ENCODE measurements around the gene SRPK3.

The SRPK3 gene

GRCh38 chrX:153791104-153791852 lies 10.4 kb downstream of the SRPK3 start:
- H3K9ac ChIP-seq (ENCODE audit: low read length), result no peak overlapping the region
- no peak overlapping the region for H3K4me2 ChIP-seq (ENCODE audit: low read length)
- H2BK120ac ChIP-seq (ENCODE audit: low read depth, low read length), result no peak overlapping the region
- peaks cover 2% of the 10 kb centered on the region for H3K79me1 ChIP-seq (ENCODE audit: low read length)
- DNase-seq, result no peak
- H3K79me2 ChIP-seq (ENCODE audit: control insufficient read depth, insufficient read depth, low read length), result peaks cover 26% of the 10 kb centered on the region
- H3K18ac ChIP-seq (ENCODE audit: low read length), result no peak overlapping the region
- H3K4me3 ChIP-seq (ENCODE audit: low read length), result no peak overlapping the region
- H2BK5ac ChIP-seq (ENCODE audit: low read length), result no peak overlapping the region
- no peak overlapping the region for H4K5ac ChIP-seq (ENCODE audit: low read length)
- H3K27ac ChIP-seq (ENCODE audit: low read depth, low read length), result no peak overlapping the region
- H4K8ac ChIP-seq (ENCODE audit: low read depth, low read length), result no peak overlapping the region
- H3K27me3 ChIP-seq (ENCODE audit: insufficient read depth, low read length, poor library complexity), result no peaks in the 10 kb centered on the region
- no peaks in the 10 kb centered on the region for H3K36me3 ChIP-seq (ENCODE audit: control insufficient read depth, insufficient read depth, low read length)
- no peak overlapping the region for H3K23ac ChIP-seq (ENCODE audit: low read length)
- H3K4me1 ChIP-seq (ENCODE audit: control insufficient read depth, low read depth, low read length), result no peaks in the 10 kb centered on the region
- H2BK15ac ChIP-seq (replicated peaks; ENCODE audit: low read depth), result no peak overlapping the region
- no peak overlapping the region for H3K4ac ChIP-seq (ENCODE audit: low read depth, low read length)
- no peak overlapping the region for H2AK5ac ChIP-seq (ENCODE audit: low read length)
- no peak overlapping the region for H3K56ac ChIP-seq (ENCODE audit: low read length)
- WGBS (ENCODE audit: extremely low coverage, insufficient coverage, low lambda C conversion rate), result no CpG with 5 or more reads among the region's 17 CpGs

GRCh38 chrX:153792368-153792767 lies 11.5 kb downstream of the SRPK3 start:
- WGBS (ENCODE audit: extremely low coverage, insufficient coverage, low lambda C conversion rate), result no CpG with 5 or more reads among the region's 6 CpGs

GRCh38 chrX:153793291-153793690 lies 12.4 kb downstream of the SRPK3 start:
- H3K4me1 ChIP-seq (ENCODE audit: control insufficient read depth, low read depth, low read length), result no peaks in the 10 kb centered on the region
- no peak overlapping the region for H2BK15ac ChIP-seq (replicated peaks; ENCODE audit: low read depth)
- H3K56ac ChIP-seq (ENCODE audit: low read length), result peak overlapping the region; percentile 82
- no peak overlapping the region for H4K5ac ChIP-seq (ENCODE audit: low read length)
- H3K9ac ChIP-seq (ENCODE audit: low read length), result peak overlapping the region; percentile 80
- H3K27me3 ChIP-seq (ENCODE audit: insufficient read depth, low read length, poor library complexity), result no peaks in the 10 kb centered on the region
- peak overlapping the region; percentile 55 for H3K18ac ChIP-seq (ENCODE audit: low read length)
- H3K4me3 ChIP-seq (ENCODE audit: low read length), result peak overlapping the region; percentile 46
- peaks cover 2% of the 10 kb centered on the region for H3K79me1 ChIP-seq (ENCODE audit: low read length)
- no peak overlapping the region for H2BK120ac ChIP-seq (ENCODE audit: low read depth, low read length)
- peaks cover 3% of the 10 kb centered on the region for H3K36me3 ChIP-seq (ENCODE audit: control insufficient read depth, insufficient read depth, low read length)
- no peak overlapping the region for H3K27ac ChIP-seq (ENCODE audit: low read depth, low read length)
- peak overlapping the region; percentile 19 for H3K4ac ChIP-seq (ENCODE audit: low read depth, low read length)
- WGBS (ENCODE audit: extremely low coverage, insufficient coverage, low lambda C conversion rate), result no CpG with 5 or more reads among the region's 7 CpGs
- peak; percentile 11 for DNase-seq
- no peak overlapping the region for H4K8ac ChIP-seq (ENCODE audit: low read depth, low read length)
- H3K79me2 ChIP-seq (ENCODE audit: control insufficient read depth, insufficient read depth, low read length), result peaks cover 26% of the 10 kb centered on the region
- peak overlapping the region; percentile 87 for H3K4me2 ChIP-seq (ENCODE audit: low read length)
- H3K23ac ChIP-seq (ENCODE audit: low read length), result no peak overlapping the region
- no peak overlapping the region for H2BK5ac ChIP-seq (ENCODE audit: low read length)
- H2AK5ac ChIP-seq (ENCODE audit: low read length), result no peak overlapping the region

More at GRCh38 chrX:153792368-153792767, 11.5 kb downstream of the SRPK3 start:
- H3K4me2 ChIP-seq (ENCODE audit: low read length), result no peak overlapping the region
- no peaks in the 10 kb centered on the region for H3K27me3 ChIP-seq (ENCODE audit: insufficient read depth, low read length, poor library complexity)
- no peak overlapping the region for H3K27ac ChIP-seq (ENCODE audit: low read depth, low read length)
- no peak overlapping the region for H3K18ac ChIP-seq (ENCODE audit: low read length)
- peaks cover 2% of the 10 kb centered on the region for H3K36me3 ChIP-seq (ENCODE audit: control insufficient read depth, insufficient read depth, low read length)
- no peak overlapping the region for H3K9ac ChIP-seq (ENCODE audit: low read length)
- H4K8ac ChIP-seq (ENCODE audit: low read depth, low read length), result no peak overlapping the region
- no peak overlapping the region for H4K5ac ChIP-seq (ENCODE audit: low read length)
- H3K4me1 ChIP-seq (ENCODE audit: control insufficient read depth, low read depth, low read length), result no peaks in the 10 kb centered on the region
- H2BK120ac ChIP-seq (ENCODE audit: low read depth, low read length), result no peak overlapping the region
- no peak for DNase-seq
- H2BK5ac ChIP-seq (ENCODE audit: low read length), result no peak overlapping the region
- H3K56ac ChIP-seq (ENCODE audit: low read length), result no peak overlapping the region
- H3K4me3 ChIP-seq (ENCODE audit: low read length), result no peak overlapping the region
- H3K23ac ChIP-seq (ENCODE audit: low read length), result no peak overlapping the region
- H2AK5ac ChIP-seq (ENCODE audit: low read length), result no peak overlapping the region
- H3K79me1 ChIP-seq (ENCODE audit: low read length), result peaks cover 2% of the 10 kb centered on the region
- H3K79me2 ChIP-seq (ENCODE audit: control insufficient read depth, insufficient read depth, low read length), result peaks cover 26% of the 10 kb centered on the region
- H2BK15ac ChIP-seq (replicated peaks; ENCODE audit: low read depth), result no peak overlapping the region
- no peak overlapping the region for H3K4ac ChIP-seq (ENCODE audit: low read depth, low read length)

- Histone ChIP-seq H2BK15ac (replicated peaks; ENCODE audit: low read depth) (no peak within 1 kb of the TSS), H3K4ac (ENCODE audit: low read depth, low read length) (peak within 1 kb of the TSS; percentile 19), H3K27me3 (ENCODE audit: insufficient read depth, low read length, poor library complexity) (no peaks in the 10 kb centered on the region), H3K18ac (ENCODE audit: low read length) (peak within 1 kb of the TSS; percentile 86), H2BK120ac (ENCODE audit: low read depth, low read length) (no peak within 1 kb of the TSS), H3K79me2 (ENCODE audit: control insufficient read depth, insufficient read depth, low read length) (peaks cover 26% of the 10 kb centered on the region), H3K56ac (ENCODE audit: low read length) (peak within 1 kb of the TSS; percentile 97), H3K9ac (ENCODE audit: low read length) (peak within 1 kb of the TSS; percentile 97), H4K5ac (ENCODE audit: low read length) (no peak within 1 kb of the TSS), H2BK5ac (ENCODE audit: low read length) (no peak within 1 kb of the TSS), H3K4me3 (ENCODE audit: low read length) (peak within 1 kb of the TSS; percentile 82), H3K36me3 (ENCODE audit: control insufficient read depth, insufficient read depth, low read length) (peaks cover 3% of the 10 kb centered on the region), H3K27ac (ENCODE audit: low read depth, low read length) (peak within 1 kb of the TSS; percentile 77), H2AK5ac (ENCODE audit: low read length) (no peak within 1 kb of the TSS), H3K23ac (ENCODE audit: low read length) (peak within 1 kb of the TSS; percentile 24), H3K4me1 (ENCODE audit: control insufficient read depth, low read depth, low read length) (no peaks in the 10 kb centered on the region), H4K8ac (ENCODE audit: low read depth, low read length) (no peak within 1 kb of the TSS), H3K4me2 (ENCODE audit: low read length) (peak within 1 kb of the TSS; percentile 87), H3K79me1 (ENCODE audit: low read length) (peaks cover 2% of the 10 kb centered on the region)
- DNase-seq, result peak; percentile 95
- WGBS (ENCODE audit: extremely low coverage, insufficient coverage, low lambda C conversion rate), result no CpG with 5 or more reads among the region's 92 CpGs
Observed at GRCh38 chrX:153794018-153794896, 13.4 kb downstream of the SRPK3 start, which contains the start of the genes IDH3G and SSR4. Gene IDH3G (minus strand): TSS chrX:153794375. CDS start chrX:153794326, 49 bp downstream. Gene SSR4 (plus strand): TSS chrX:153794668. CDS start chrX:153794688, 20 bp downstream.

GRCh38 chrX:153794897-153795816 lies 14.3 kb downstream of the SRPK3 start:
- H4K5ac ChIP-seq (ENCODE audit: low read length), result no peak overlapping the region
- no peaks in the 10 kb centered on the region for H3K27me3 ChIP-seq (ENCODE audit: insufficient read depth, low read length, poor library complexity)
- peaks cover 26% of the 10 kb centered on the region for H3K79me2 ChIP-seq (ENCODE audit: control insufficient read depth, insufficient read depth, low read length)

More at GRCh38 chrX:153794897-153795816, 14.3 kb downstream of the SRPK3 start:
- Histone ChIP-seq H3K9ac (ENCODE audit: low read length) (peak overlapping the region; percentile 97), H3K79me1 (ENCODE audit: low read length) (peaks cover 2% of the 10 kb centered on the region), H3K18ac (ENCODE audit: low read length) (peak overlapping the region; percentile 86), H3K4ac (ENCODE audit: low read depth, low read length) (no peak overlapping the region), H2BK120ac (ENCODE audit: low read depth, low read length) (no peak overlapping the region), H2AK5ac (ENCODE audit: low read length) (no peak overlapping the region), H4K8ac (ENCODE audit: low read depth, low read length) (no peak overlapping the region), H3K27ac (ENCODE audit: low read depth, low read length) (peak overlapping the region; percentile 44), H3K23ac (ENCODE audit: low read length) (peak overlapping the region; percentile 24), H3K36me3 (ENCODE audit: control insufficient read depth, insufficient read depth, low read length) (peaks cover 3% of the 10 kb centered on the region), H3K4me3 (ENCODE audit: low read length) (peak overlapping the region; percentile 82), H3K56ac (ENCODE audit: low read length) (peak overlapping the region; percentile 97), H2BK5ac (ENCODE audit: low read length) (no peak overlapping the region), H2BK15ac (replicated peaks; ENCODE audit: low read depth) (no peak overlapping the region), H3K4me1 (ENCODE audit: control insufficient read depth, low read depth, low read length) (no peaks in the 10 kb centered on the region), H3K4me2 (ENCODE audit: low read length) (peak overlapping the region; percentile 66)
- no CpG with 5 or more reads among the region's 47 CpGs for WGBS (ENCODE audit: extremely low coverage, insufficient coverage, low lambda C conversion rate)
- DNase-seq, result peak; percentile 8
